ENCODE data around the gene MRPL55. TPM values are rescaled to one million over a fixed set of nuclear protein-coding genes. Genes with fewer than 3 reads are reported as not detected.

Gene MRPL55
- total and polyA plus RNA-seq, 2 of the 4 experiments (the other 2 are of a cell fraction), result 48.9 to 95.4 TPM

DNA sequence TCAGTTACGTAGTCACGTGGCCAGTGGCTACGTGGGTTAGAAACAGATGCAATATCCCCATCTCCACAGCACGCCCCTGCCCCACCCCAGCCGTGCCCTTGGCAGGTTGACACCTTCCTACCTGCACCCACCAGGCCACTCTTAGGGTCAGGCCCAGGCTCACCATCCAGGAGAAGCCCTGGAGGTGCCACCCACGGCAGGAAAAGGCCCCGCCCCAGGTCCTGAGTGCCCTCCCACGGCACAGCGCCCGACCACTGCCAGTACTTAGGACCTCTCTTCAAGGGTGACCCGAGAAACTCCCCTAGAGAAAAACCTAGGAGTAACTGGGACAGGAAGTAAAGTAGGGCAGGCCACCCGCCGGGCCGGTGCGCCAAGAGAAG lies 7.5 kb downstream of the MRPL55 start:
- Histone ChIP-seq H3K4me1 (ENCODE audit: control insufficient read depth, insufficient read depth, low read length) (peaks cover 7% of the 10 kb centered on the region; the same call in 1 of the 2 replicates), H3K9ac (ENCODE audit: low read depth, low read length) (no peak overlapping the region), H3K14ac (replicated peaks; ENCODE audit: low read depth, low read length) (no peak overlapping the region), H3K4ac (ENCODE audit: low read depth, low read length) (no peak overlapping the region), H4K8ac (ENCODE audit: low read depth in 2 of 2, low read length in 2 of 2) (no peak overlapping the region), H3K79me1 (ENCODE audit: low read depth in 1 of 2, low read length in 2 of 2) (peaks cover 7 to 55% of the 10 kb centered on the region in 2 experiments; a peak in 3 of 4 replicates), H4K5ac (ENCODE audit: low read depth, low read length) (no peak overlapping the region; the same call in 1 of the 2 replicates), H3K9me3 (ENCODE audit: control insufficient read depth, insufficient read depth, low read length) (no peaks in the 10 kb centered on the region), H2AK9ac (replicated peaks; ENCODE audit: low read depth, low read length, poor library complexity) (no peak overlapping the region), H4K20me1 (ENCODE audit: insufficient read depth, low read length) (peaks cover 53% of the 10 kb centered on the region), H2AK5ac (ENCODE audit: low read depth, low read length) (no peak overlapping the region), H3K4me2 (ENCODE audit: low read depth, low read length) (peak overlapping the region; percentile 71; the same call in 1 of the 2 replicates), H3K27me3 (ENCODE audit: control insufficient read depth, insufficient read depth, low read length) (no peaks in the 10 kb centered on the region), H3K27ac (ENCODE audit: insufficient read depth, low read length) (no peak overlapping the region), H3K36me3 (ENCODE audit: control insufficient read depth, insufficient read depth, low read length) (peaks cover 48% of the 10 kb centered on the region), H3K9me1 (ENCODE audit: insufficient read depth, low read length) (peaks cover 17% of the 10 kb centered on the region), H2BK15ac (ENCODE audit: low read depth, low read length) (no peak overlapping the region), H3K18ac (ENCODE audit: low read depth, low read length) (no peak overlapping the region), H2BK5ac (ENCODE audit: low read depth, low read length, poor library complexity, severe bottlenecking) (no peak overlapping the region), H2AFZ (replicated peaks; ENCODE audit: low read length, poor library complexity) (peak overlapping the region; percentile 67), H4K91ac (ENCODE audit: insufficient read depth, low read depth, low read length) (no peak overlapping the region), H2BK120ac (ENCODE audit: low read depth, low read length) (no peak overlapping the region), H3K23ac (ENCODE audit: low read depth, low read length) (no peak overlapping the region), H3K56ac (ENCODE audit: extremely low read depth, insufficient read depth, low read length) (no peak overlapping the region), H3K4me3 (ENCODE audit: insufficient read depth, low read depth, low read length) (no peak overlapping the region), H2BK20ac (ENCODE audit: low read depth, low read length) (no peak overlapping the region)
- CTCF ChIA-PET, result no interaction called here
- intact Hi-C loops (cut with micrococcal nuclease) (loop anchor here (5.0 kb wide), 1 partner anchor 41 kb away; the partner anchor contains the start of gene GUK1), in situ Hi-C loops (cut with MboI; ENCODE audit: low sequenced_read_pairs) (no loop called here), dilution Hi-C loops (cut with HindIII; ENCODE audit: low sequenced_read_pairs, unreplicated experiment) (no loop called here)
- 74% methylated on average over 5 of the region's 15 CpGs; no CpG with 5 or more reads in 1 of the 2 experiments for WGBS, 2 experiments (ENCODE audit: extremely low coverage in 2 of 2, insufficient read length in 1 of 2)
- BruUV-seq (replicated peaks), result no TSS peak
- DNase-seq (no peak), ATAC-seq (ENCODE audit: low read depth) (no peak)
- POLR2A ChIA-PET (ENCODE audit: unreplicated experiment), result no interaction called here
- TF ChIP-seq RAD21 (IDR thresholded peaks at IDR 0.05; ENCODE audit: low read length) (no peak), POLR2A (IDR thresholded peaks at IDR 0.05; ENCODE audit: low read depth, low read length) (peak; percentile 15; the same call in 1 of the 2 replicates)
